GM21737 (cell line): Measurements from ENCODE around the gene DNAI1.
"Not testable (repeated sequence)": the region's sequence is repeated elsewhere in the genome, so short reads cannot be mapped to it uniquely, and the experiment has no call there.

Source experiments
- ATAC-seq: cut with Tn5 transposase; IDR thresholded peaks from one replicate; pipeline ENCODE4 v1.9.1; 2021; ENCODE audit warnings: mild to moderate bottlenecking, moderate library complexity; ENCODE audit not compliant: unreplicated experiment

Gene DNAI1

DNA sequence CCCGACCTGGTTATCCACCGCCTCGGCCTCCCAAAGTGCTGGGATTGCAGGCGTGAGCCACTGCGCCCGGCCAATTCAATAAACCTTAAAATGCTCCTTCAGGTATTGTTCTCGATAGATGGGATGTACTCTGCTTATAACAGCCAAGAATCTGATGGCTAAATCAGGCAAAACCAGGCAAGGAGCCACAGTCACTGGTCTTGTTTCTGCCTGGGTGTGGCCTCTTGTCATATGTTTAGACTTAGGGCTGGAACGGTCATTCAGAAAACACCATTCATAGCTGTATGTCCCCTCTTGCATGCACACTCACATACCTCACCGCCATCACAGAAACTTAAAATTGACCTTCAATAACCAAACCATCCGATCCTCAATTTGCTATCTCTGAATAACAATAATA, 8.0 kb upstream of the DNAI1 start:
- ATAC-seq = no peak

GRCh38 chr9:34451135-34451534, 7.5 kb upstream of the DNAI1 start:
- ATAC-seq = no peak

DNA sequence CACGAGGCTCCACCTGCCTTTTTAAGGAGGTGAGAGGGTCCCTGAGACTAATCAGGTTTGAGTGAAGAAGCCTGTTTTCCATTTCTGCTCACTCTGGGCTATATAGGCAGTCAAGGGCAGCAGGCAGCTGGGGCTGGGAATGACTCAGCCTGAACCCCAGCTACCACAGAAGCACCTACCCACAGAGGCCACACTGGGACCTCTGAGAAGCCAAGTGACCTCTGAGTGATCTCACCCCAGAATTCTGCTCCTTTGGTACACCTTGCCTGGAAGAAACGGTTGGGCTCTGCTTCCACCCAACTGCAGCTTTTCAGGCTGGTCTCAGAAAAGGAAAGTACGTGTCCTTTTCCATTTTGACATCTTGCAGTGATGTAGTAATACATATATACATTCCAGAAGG, 7.1 kb upstream of the DNAI1 start:
- no peak for ATAC-seq

- ATAC-seq = no peak
These were observed 6.0 kb upstream of the DNAI1 start for GRCh38 chr9:34452568-34452967.

- no peak for ATAC-seq
These were observed 4.0 kb upstream of the DNAI1 start for GRCh38 chr9:34454571-34455065.

DNA sequence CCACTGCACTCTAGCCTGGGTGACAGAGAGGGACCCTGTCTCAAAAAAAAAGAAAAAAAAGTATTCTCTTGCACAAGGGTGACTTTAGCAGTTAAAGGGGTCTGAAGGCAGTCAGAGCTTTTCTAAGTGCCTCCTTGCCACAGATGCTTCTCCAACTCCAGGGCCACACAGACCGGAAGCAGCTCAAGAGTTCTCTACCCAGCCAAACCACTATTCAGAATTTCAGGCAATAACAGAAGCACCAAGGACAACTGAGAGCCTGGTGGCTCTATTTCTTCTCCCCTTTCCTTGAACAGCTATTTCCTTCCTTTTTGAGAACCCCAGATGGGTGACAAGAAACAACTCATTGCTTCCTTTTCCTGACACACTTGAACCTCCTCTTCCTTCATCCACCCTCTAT, 2.5 kb upstream of the DNAI1 start:
- ATAC-seq = no peak

- no peak for ATAC-seq
These were observed 1.9 kb upstream of the DNAI1 start for GRCh38 chr9:34456746-34457145.

- ATAC-seq = no peak
These were observed 1.2 kb upstream of the DNAI1 start for GRCh38 chr9:34457266-34458012.

GRCh38 chr9:34458959-34459340, 345 bp downstream of the DNAI1 start:
- no peak for ATAC-seq

DNA sequence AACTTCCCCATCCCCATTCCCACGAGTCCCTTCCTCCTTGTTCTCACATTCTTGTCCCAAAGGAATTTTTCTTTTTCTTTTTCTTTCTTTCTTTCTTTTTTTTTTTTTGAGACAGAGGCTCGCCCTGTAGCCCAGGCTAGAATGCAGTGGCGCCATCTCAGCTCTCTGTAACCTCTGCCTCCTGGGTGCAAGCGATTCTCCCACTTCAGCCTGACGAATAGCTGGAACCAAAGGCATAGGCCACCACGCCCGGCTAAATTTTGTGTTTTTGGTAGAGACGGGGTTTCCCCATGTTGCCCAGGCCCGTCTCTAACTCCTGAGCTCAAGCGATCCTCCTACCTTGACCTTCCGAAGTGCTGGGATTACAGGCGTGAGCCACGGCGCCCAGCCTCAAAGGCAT, 751 bp downstream of the DNAI1 start:
- ATAC-seq = no peak

- no peak for ATAC-seq
These were observed 1.3 kb downstream of the DNAI1 start for GRCh38 chr9:34459941-34460340.

GRCh38 chr9:34463098-34463900, 4.7 kb downstream of the DNAI1 start:
- ATAC-seq = no peak

DNA sequence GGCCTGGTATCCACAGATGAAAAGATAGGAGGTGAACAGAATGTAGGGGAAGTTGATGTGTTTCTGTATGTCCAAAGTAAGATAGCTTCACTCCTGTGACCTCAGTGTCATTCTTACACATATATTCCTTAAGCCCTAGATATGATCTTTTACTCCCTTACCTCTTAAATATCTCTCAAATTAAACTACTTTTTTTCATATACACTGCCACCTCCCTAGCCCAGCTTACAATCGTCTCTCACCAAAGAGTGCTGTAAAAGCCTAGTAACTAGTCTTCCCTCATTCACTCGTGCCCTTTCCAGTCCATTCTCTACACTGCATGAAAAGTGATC, 5.3 kb downstream of the DNAI1 start:
- ATAC-seq = no peak

GRCh38 chr9:34464571-34464970, 6.0 kb downstream of the DNAI1 start:
- ATAC-seq = no peak

DNA sequence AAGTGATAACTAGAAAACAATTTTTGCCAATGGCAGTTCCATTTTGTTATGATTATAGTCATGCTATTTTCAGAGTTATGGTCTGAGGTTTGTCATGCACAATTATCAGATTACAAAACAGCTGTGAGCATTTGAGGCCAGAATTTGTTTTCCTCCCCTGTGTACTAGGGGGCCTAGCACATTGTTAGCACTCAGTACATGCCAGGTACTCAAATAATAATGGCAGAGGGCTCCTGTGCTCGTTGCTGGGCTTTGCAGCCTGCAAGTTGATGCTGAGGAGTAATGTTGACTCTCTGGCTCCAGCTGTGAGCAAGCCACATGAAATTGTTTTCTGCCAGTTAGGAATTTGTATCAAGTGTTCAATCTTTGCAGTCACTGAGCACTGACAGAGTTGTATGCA, 6.9 kb downstream of the DNAI1 start:
- no peak for ATAC-seq

GRCh38 chr9:34475097-34475496, 16.5 kb downstream of the DNAI1 start:
- ATAC-seq = no peak

DNA sequence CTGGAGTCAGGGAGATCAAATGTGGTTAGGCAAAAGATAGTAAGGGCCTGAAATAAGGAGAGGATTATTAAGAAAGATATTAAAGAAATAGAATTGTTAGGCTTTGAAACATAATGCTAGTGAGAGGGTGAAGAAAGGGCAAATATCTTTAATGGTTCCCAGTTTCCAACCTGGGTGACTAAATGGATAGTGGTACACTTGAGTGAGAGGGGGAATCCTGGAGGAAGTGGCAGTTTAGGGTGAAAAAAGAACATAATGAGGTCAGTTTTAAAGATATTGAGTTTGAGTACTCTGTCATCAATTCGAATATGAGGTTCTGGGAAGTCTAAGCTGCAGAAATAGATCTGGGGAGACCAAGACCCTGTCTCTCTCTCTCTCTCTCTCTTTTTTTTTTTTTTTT, 18.9 kb downstream of the DNAI1 start:
- ATAC-seq = no peak

- ATAC-seq = no peak
These were observed 20.8 kb downstream of the DNAI1 start for GRCh38 chr9:34479431-34479866.

- ATAC-seq = not testable (repeated sequence)
These were observed 23.0 kb downstream of the DNAI1 start for GRCh38 chr9:34481620-34482019.

DNA sequence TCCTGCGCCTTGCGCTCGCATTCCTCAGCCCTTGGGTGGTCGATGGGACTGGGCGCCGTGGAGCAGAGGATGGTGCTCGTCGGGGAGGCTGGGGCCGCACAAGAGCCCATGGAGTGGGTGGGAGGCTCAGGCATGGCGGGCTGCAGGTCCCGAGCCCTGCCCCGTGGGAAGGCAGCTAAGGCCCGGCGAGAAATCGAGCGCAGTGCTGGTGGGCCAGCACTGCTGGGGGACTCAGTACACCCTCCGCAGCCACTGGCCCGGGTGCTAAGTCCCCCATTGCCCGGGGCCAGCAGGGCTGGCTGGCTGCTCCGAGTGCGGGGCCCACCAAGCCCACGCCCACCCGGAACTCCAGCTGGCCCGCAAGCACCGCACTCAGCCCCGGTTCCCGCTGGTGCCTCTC, 24.1 kb downstream of the DNAI1 start:
- ATAC-seq = not testable (repeated sequence)

- ATAC-seq = no peak
These were observed 26.1 kb downstream of the DNAI1 start for GRCh38 chr9:34484678-34485077.

DNA sequence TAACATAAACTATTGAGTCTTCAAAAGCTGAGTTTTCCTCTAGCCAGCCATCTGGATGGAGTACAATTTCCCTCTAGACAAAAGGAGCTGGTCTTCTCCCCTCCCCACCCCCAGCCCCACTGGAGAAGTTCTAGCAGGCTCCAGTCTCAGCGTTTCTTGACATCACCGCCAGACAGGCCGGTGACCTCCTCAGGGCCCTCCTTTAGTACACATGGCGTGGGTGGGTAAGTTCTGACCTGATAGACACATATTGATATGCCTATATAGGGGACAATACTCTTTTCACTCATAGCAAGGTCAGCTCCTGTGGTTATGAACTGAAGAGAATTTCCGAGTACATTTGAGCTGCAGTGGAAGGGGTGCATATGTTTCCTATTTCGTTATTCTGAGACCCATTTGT, 27.2 kb downstream of the DNAI1 start:
- ATAC-seq = no peak
